Hepatocyte (in vitro differentiated cells): ENCODE measurements around the gene MDC1. TPM values are rescaled to one million over a fixed set of nuclear protein-coding genes. Genes with fewer than 3 reads are reported as not detected.

ENCODE experiments used
- DNase-seq: peaks from one replicate; pipeline ENCODE4 v3.0.0-alpha.2; 2016; ENCODE audit warnings: low spot score
- H2AFZ ChIP-seq: fragments of 200-600 bp; sonication (generic); 2 replicates; pipeline ENCODE4 v1.6.0; 2016; ENCODE audit warnings: antibody characterized with exemption, mild to moderate bottlenecking
- H3K27ac ChIP-seq: fragments of 200-600 bp; sonication (generic); 2 replicates; pipeline ENCODE4 v1.5.1; 2016; ENCODE audit warnings: mild to moderate bottlenecking
- H3K27me3 ChIP-seq: fragments of 200-600 bp; sonication (generic); 2 replicates; pipeline ENCODE4 v1.6.1; 2016
- H3K36me3 ChIP-seq: fragments of 200-600 bp; sonication (generic); replicated peaks from 2 replicates; pipeline ENCODE4 v1.5.1; 2016; ENCODE audit warnings: low read depth; ENCODE audit not compliant: insufficient read depth
- H3K4me1 ChIP-seq: fragments of 200-600 bp; sonication (generic); 2 replicates; pipeline ENCODE4 v1.5.1; 2016; ENCODE audit warnings: mild to moderate bottlenecking, moderate library complexity; ENCODE audit not compliant: insufficient read depth
- H3K4me2 ChIP-seq: fragments of 200-600 bp; sonication (generic); 2 replicates; pipeline ENCODE4 v1.6.0; 2016
- H3K4me3 ChIP-seq: fragments of 200-600 bp; sonication (generic); 2 replicates; pipeline ENCODE4 v1.5.1; 2016; ENCODE audit warnings: mild to moderate bottlenecking
- H3K79me2 ChIP-seq: fragments of 200-600 bp; sonication (generic); 2 replicates; pipeline ENCODE4 v1.6.0; 2017; ENCODE audit warnings: mild to moderate bottlenecking
- H3K9me2 ChIP-seq: fragments of 200-600 bp; sonication (generic); replicated peaks from 2 replicates; pipeline ENCODE4 v1.6.0; 2017; ENCODE audit warnings: mild to moderate bottlenecking; ENCODE audit not compliant: insufficient read depth
- H3K9me3 ChIP-seq: fragments of 200-600 bp; sonication (generic); 2 replicates; pipeline ENCODE4 v1.5.1; 2016; ENCODE audit warnings: low read depth, mild to moderate bottlenecking
- H4K20me1 ChIP-seq: fragments of 200-600 bp; sonication (generic); 2 replicates; pipeline ENCODE4 v1.6.0; 2016; ENCODE audit warnings: mild to moderate bottlenecking; ENCODE audit not compliant: insufficient read depth, poor library complexity, severe bottlenecking
- CTCF ChIP-seq: fragments of 200-600 bp; sonication (generic); IDR thresholded peaks from 2 replicates; pipeline ENCODE4 v1.5.1; 2016; ENCODE audit warnings: antibody characterized with exemption, mild to moderate bottlenecking; ENCODE audit not compliant: poor library complexity
- EZH2 ChIP-seq: fragments of 200-600 bp; sonication (generic); IDR thresholded peaks from 2 replicates; pipeline ENCODE4 v1.6.1; 2016; ENCODE audit warnings: antibody characterized with exemption, mild to moderate bottlenecking, borderline replicate concordance
- EZH2phosphoT487 ChIP-seq: fragments of 200-600 bp; sonication (generic); IDR thresholded peaks from one replicate; pipeline ENCODE4 v1.6.1; 2018; ENCODE audit warnings: antibody characterized with exemption, mild to moderate bottlenecking, low read depth, moderate library complexity; ENCODE audit not compliant: unreplicated experiment, severe bottlenecking
- WGBS: methylation state at CpG from one replicate; pipeline ENCODE4 v1.1.6; 2016; ENCODE audit warnings: low lambda C conversion rate; ENCODE audit errors: missing lambda C conversion rate; 5-methylcytosine and 5-hydroxymethylcytosine counted together
- polyA plus RNA-seq: library from polyadenylated mRNA; unstranded; fragments of >200 nt; fragmentation: Nextera tagmentation; extraction: Ambion mirVana; gene quantifications from 2 replicates; pipeline ENCODE4 v1.2.1, GENCODE V29; 2016
- total RNA-seq: library from RNA; depleted of rRNA; stranded (reverse); fragments of >200 nt; gene quantifications from 2 replicates; pipeline ENCODE4 v1.2.3, GENCODE V29; 2014

MDC1 gene
- total and polyA plus RNA-seq, 2 experiments from 2014 or later: 8.7 to 9.9 TPM

- Histone ChIP-seq H3K4me1 (peaks cover 10% of the 10 kb centered on the region), H3K27ac (peak within 1 kb of the TSS; percentile 94), H3K9me3 (no peaks in the 10 kb centered on the region), H3K4me2 (peak within 1 kb of the TSS; percentile 92), H3K4me3 (peak within 1 kb of the TSS; percentile 91), H3K27me3 (no peaks in the 10 kb centered on the region), H2AFZ (peak within 1 kb of the TSS; percentile 14), H3K9me2 (no peaks in the 10 kb centered on the region), H4K20me1 (no peaks in the 10 kb centered on the region), H3K79me2 (peaks cover 59% of the 10 kb centered on the region), H3K36me3 (no peaks in the 10 kb centered on the region)
- TF ChIP-seq CTCF: no peak
- no peak for TF ChIP-seq EZH2phosphoT487
- TF ChIP-seq EZH2: no peak
- under 1% methylated on average over 27 of the region's 66 CpGs for WGBS
- peak; percentile 97 for DNase-seq
These were observed 25.4 kb upstream of the MDC1 start, which contains the start of gene FLOT1 for GRCh38 chr6:30742316-30743098. TSS of gene FLOT1 (minus strand) at chr6:30742687. CDS start at chr6:30742189, 498 bp downstream.

- peaks cover 9% of the 10 kb centered on the region for H3K4me1 ChIP-seq
- H3K27ac ChIP-seq: peak overlapping the region; percentile 94
- no peaks in the 10 kb centered on the region for H3K9me3 ChIP-seq
- no peak overlapping the region for H2AFZ ChIP-seq
- H4K20me1 ChIP-seq: no peaks in the 10 kb centered on the region
- peak overlapping the region; percentile 44 for H3K4me3 ChIP-seq
- no peaks in the 10 kb centered on the region for H3K27me3 ChIP-seq
- H3K36me3 ChIP-seq: no peaks in the 10 kb centered on the region
- H3K4me2 ChIP-seq: peak overlapping the region; percentile 92
- WGBS: 34% methylated on average over 5 of the region's 13 CpGs
- no peaks in the 10 kb centered on the region for H3K9me2 ChIP-seq
- TF ChIP-seq EZH2 (no peak), CTCF (no peak)
- DNase-seq: peak; percentile 79
- peaks cover 64% of the 10 kb centered on the region for H3K79me2 ChIP-seq
These were observed 24.8 kb upstream of the MDC1 start for GRCh38 chr6:30741789-30742315.

GRCh38 chr6:30741063-30741779, 24.1 kb upstream of the MDC1 start:
- Histone ChIP-seq H3K36me3 (no peaks in the 10 kb centered on the region), H3K4me2 (peak overlapping the region; percentile 92), H3K27me3 (no peaks in the 10 kb centered on the region), H2AFZ (no peak overlapping the region), H3K27ac (peak overlapping the region; percentile 94), H3K9me3 (no peaks in the 10 kb centered on the region), H3K79me2 (peaks cover 67% of the 10 kb centered on the region), H3K4me3 (peak overlapping the region; percentile 44), H4K20me1 (no peaks in the 10 kb centered on the region), H3K4me1 (peaks cover 9% of the 10 kb centered on the region), H3K9me2 (no peaks in the 10 kb centered on the region)
- DNase-seq: no peak
- 79% methylated on average over 8 of the region's 8 CpGs for WGBS
- TF ChIP-seq EZH2phosphoT487 (no peak), EZH2 (no peak), CTCF (no peak)
